GM10248 (cell line): ENCODE results near the gene MYH14.
A peak's percentile ranks its signal among the peaks of the same experiment; 100 is the strongest.

Experiments used
- CTCF ChIA-PET: fragments of 300-600 bp; sonication (Branson Sonifier 250); formaldehyde crosslinking; extraction: SDS; loops from one replicate; lab custom pipeline; 2021; ENCODE audit warnings: antibody characterized with exemption; lab: Yijun Ruan, JAX
- POLR2A ChIA-PET: fragments of 350-650 bp; sonication (Branson Sonifier 250); formaldehyde crosslinking; extraction: SDS; loops from one replicate; lab custom pipeline; 2020; ENCODE audit warnings: antibody characterized with exemption; lab: Yijun Ruan, JAX
- DNase-seq: peaks from one replicate; pipeline ENCODE4 v3.0.0; 2012; ENCODE audit errors: extremely low spot score
- CTCF ChIP-seq: IDR thresholded peaks from 2 replicates; pipeline ENCODE4 v1.5.1; 2012; ENCODE audit warnings: mild to moderate bottlenecking, low read depth; ENCODE audit errors: extremely low read depth, missing control alignments, control extremely low read depth

Gene MYH14

GRCh38 chr19:50266041-50266440, 62.6 kb downstream of the MYH14 start:
- no peak for DNase-seq
- TF ChIP-seq CTCF: no peak
- POLR2A ChIA-PET: no interaction called here
- CTCF ChIA-PET: interaction anchor here (0.9 to 1.2 kb wide), 2 partner anchors 9 to 63 kb away, joined by 3 read pairs; partner anchors contain the start of gene KCNC3

GRCh38 chr19:50266896-50267295, 63.5 kb downstream of the MYH14 start:
- ChIA-PET CTCF (interaction anchor here (0.9 to 1.2 kb wide), 2 partner anchors 10 to 62 kb away, joined by 3 to 4 read pairs; partner anchors contain the start of gene KCNC3), POLR2A (interaction anchor here (0.6 kb wide), 1 partner anchor 66 kb away, joined by 5 read pairs; no protein-coding TSS in a partner anchor)
- DNase-seq: peak; percentile 57
- TF ChIP-seq CTCF: no peak

GRCh38 chr19:50268041-50268440, 64.6 kb downstream of the MYH14 start:
- CTCF ChIA-PET: interaction anchor here (1.5 kb wide), 1 partner anchor 13 kb away, joined by 6 read pairs; no protein-coding TSS in a partner anchor
- POLR2A ChIA-PET: no interaction called here
- TF ChIP-seq CTCF: no peak
- DNase-seq: no peak

- TF ChIP-seq CTCF: no peak
- DNase-seq: no peak
- ChIA-PET CTCF (interaction anchor here (1.5 kb wide), 1 partner anchor 14 kb away, joined by 6 read pairs; no protein-coding TSS in a partner anchor), POLR2A (no interaction called here)
Measured at GRCh38 chr19:50268501-50268900, 65.1 kb downstream of the MYH14 start.

- ChIA-PET CTCF (no interaction called here), POLR2A (no interaction called here)
- TF ChIP-seq CTCF: no peak
- DNase-seq: no peak
Measured at GRCh38 chr19:50269653-50270052, 66.2 kb downstream of the MYH14 start.

GRCh38 chr19:50272263-50272897, 69.0 kb downstream of the MYH14 start:
- no peak for TF ChIP-seq CTCF
- CTCF ChIA-PET: interaction anchor here (1.0 to 1.6 kb wide), 3 partner anchors 17 to 81 kb away, joined by 3 read pairs; no protein-coding TSS in a partner anchor
- POLR2A ChIA-PET: no interaction called here
- no peak for DNase-seq
